Spleen (tissue), 11 donors: ENCODE measurements around the gene JAKMIP1. TPM values are rescaled to one million over a fixed set of nuclear protein-coding genes. Genes with fewer than 3 reads are reported as not detected.

Experiments
- DNase-seq: peaks from one replicate; pipeline ENCODE4 v3.0.0-alpha.2; 2020
- H3K27ac ChIP-seq, 8 donors: fragments of 200-600 bp; sonication (generic) in 7 of 8; 1 replicate in 4 of 8; 2 replicates in 4 of 8; pipeline versions ENCODE4 v1.5.0 to v1.8.0; 2016 to 2021; ENCODE audit warnings: inconsistent platforms in 4 of 8, mild to moderate bottlenecking in 4 of 8, moderate library complexity in 1 of 8
- H3K27me3 ChIP-seq, 7 donors: fragments of 200-600 bp; sonication (generic) in 6 of 7; replicated peaks in 1 of 7; 1 replicate in 4 of 7; 2 replicates in 3 of 7; pipeline versions ENCODE4 v1.5.0 to v1.8.0; 2016 to 2021; ENCODE audit warnings: inconsistent platforms in 3 of 7, mild to moderate bottlenecking in 1 of 7
- H3K36me3 ChIP-seq, 6 donors: fragments of 200-600 bp; sonication (generic) in 5 of 6; 1 replicate in 4 of 6; 2 replicates in 2 of 6; pipeline versions ENCODE4 v1.5.0 to v1.8.0; 2016 to 2021; ENCODE audit warnings: inconsistent platforms in 2 of 6
- H3K4me1 ChIP-seq, 6 donors: fragments of 200-600 bp; sonication (generic) in 5 of 6; 1 replicate in 3 of 6; 2 replicates in 3 of 6; pipeline versions ENCODE4 v1.5.0 to v1.8.0; 2016 to 2021; ENCODE audit warnings: inconsistent platforms in 3 of 6
- H3K4me3 ChIP-seq, 8 donors: fragments of 200-600 bp; sonication (generic) in 7 of 8; 1 replicate in 4 of 8; 2 replicates in 4 of 8; pipeline versions ENCODE4 v1.5.0 to v1.8.0; 2016 to 2021; ENCODE audit warnings: inconsistent platforms in 4 of 8, mild to moderate bottlenecking in 4 of 8, moderate library complexity in 2 of 8
- H3K9me3 ChIP-seq, 8 donors: fragments of 200-600 bp; sonication (generic) in 7 of 8; 1 replicate in 4 of 8; 2 replicates in 4 of 8; pipeline versions ENCODE4 v1.5.0 to v1.8.0; 2016 to 2021; ENCODE audit warnings: inconsistent platforms in 4 of 8
- CTCF ChIP-seq, 11 experiments: fragments of 200-600 bp in 7 of 11; fragments of 450-650 bp in 4 of 11; sonication (generic) in 4 of 11; IDR thresholded peaks in 8 of 11; conservative IDR thresholded peaks in 3 of 11; 1 replicate in 7 of 11; 2 replicates in 4 of 11; pipeline versions ENCODE4 v1.4.0 to v1.8.0; 2016 to 2021; ENCODE audit warnings: antibody characterized with exemption in 11 of 11, inconsistent platforms in 4 of 11, mild to moderate bottlenecking in 1 of 11
- POLR2A ChIP-seq, 3 donors: fragments of 450-650 bp; IDR thresholded peaks; one replicate each; pipeline ENCODE4 v1.5.1; 2017; ENCODE audit warnings: antibody characterized with exemption in 3 of 3, mild to moderate bottlenecking in 1 of 3
- POLR2AphosphoS5 ChIP-seq, 3 donors: sonication (generic); formaldehyde crosslinking; IDR thresholded peaks; one replicate each; pipeline ENCODE4 v1.5.1; 2017; ENCODE audit warnings: antibody characterized with exemption in 3 of 3
- WGBS, 5 donors: extraction: QIAGEN DNeasy Blood & Tissue Kit in 3 of 5; methylation state at CpG; one replicate each; pipeline versions ENCODE4 v1.1.5 to v1.1.7; 2013 to 2018; 5-methylcytosine and 5-hydroxymethylcytosine counted together
- intact Hi-C: fragments of 100-400 bp; cut with DNase I; formaldehyde crosslinking; loops from one replicate; pipeline ENCODE4 v1.15.0; 2023; ENCODE audit warnings: low total_unique reads
- polyA plus RNA-seq, 3 donors: library from polyadenylated mRNA; stranded (reverse); fragments of 200-250 nt; gene quantifications; one replicate each; pipeline ENCODE4 v1.2.1, GENCODE V29; 2013
- total RNA-seq, 7 donors: library from RNA; depleted of rRNA in 3 of 7; stranded (reverse); fragments of >200 nt in 3 of 7; fragmentation: NEBNext Ultra II Directional in 4 of 7; extraction: Animal tissue kit (Norgen Biotek cat#: 25700) in 4 of 7; gene quantifications; one replicate each; pipeline versions ENCODE4 v1.1.0 to v1.2.1, GENCODE V29; 2016 to 2021
- donor health status: healthy with polysubstance abuse.
- donor health status: DM: no; HTN: no; CAD: no; lungs with moderate emphysema.
- donor health status: DM: no; HTN: no; CAD: no.
- donor health status: Bipolar disorder and iron deficiency.
- donor health status: healthy.
- donor health status: DM: no; HTN: no; CAD: no.
- donor health status: DM: yes; HTN: yes; CAD: no.

Gene JAKMIP1
- total and polyA plus RNA-seq, 10 donors, result 0.37 to 8.7 (median 2.6) TPM

- TF ChIP-seq CTCF (IDR thresholded peaks at IDR 0.05 in 8 of 11, conservative IDR thresholded peaks at IDR 0.05 in 3 of 11) (no peak), POLR2AphosphoS5 (IDR thresholded peaks at IDR 0.05) (no peak)
- Histone ChIP-seq H3K27me3 (peaks cover 0 to 20% (median 0%) of the 10 kb centered on the region in 7 donors), H3K36me3 (no peaks in the 10 kb centered on the region), H3K27ac (no peak overlapping the region), H3K4me1 (no peaks in the 10 kb centered on the region), H3K9me3 (peaks cover 0 to 3% (median 0%) of the 10 kb centered on the region in 8 donors), H3K4me3 (no peak overlapping the region)
- WGBS, 5 donors, result 20 to 30% (median 24%) methylated on average over 8 of the region's 8 CpGs
- intact Hi-C loops, result no loop called here
- no peak for DNase-seq
These were observed 105.2 kb downstream of the JAKMIP1 start for GRCh38 chr4:6095023-6095752.

DNA sequence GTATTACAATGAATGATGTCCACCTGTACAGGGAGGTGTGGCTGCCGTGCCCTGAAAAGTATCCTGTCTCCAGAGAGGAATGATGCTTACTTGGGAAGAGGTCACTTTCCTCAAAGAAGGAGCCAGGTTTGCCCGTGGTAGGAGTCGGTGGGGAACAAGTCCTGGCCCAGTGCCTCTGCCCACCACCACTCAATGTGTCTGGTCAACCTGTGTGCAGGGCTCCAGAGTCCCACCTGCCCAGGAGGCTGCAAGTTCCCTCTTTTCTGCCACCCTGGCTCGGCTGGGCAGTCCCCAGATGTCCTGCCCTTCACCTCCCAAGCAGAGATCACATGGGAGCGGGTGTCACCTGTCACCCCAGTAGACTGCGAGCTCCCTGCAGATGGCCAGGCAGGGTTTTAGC is 106.7 kb downstream of the JAKMIP1 start:
- TF ChIP-seq POLR2A (IDR thresholded peaks at IDR 0.05) (no peak), CTCF (IDR thresholded peaks at IDR 0.05 in 8 of 11, conservative IDR thresholded peaks at IDR 0.05 in 3 of 11) (no peak), POLR2AphosphoS5 (IDR thresholded peaks at IDR 0.05) (no peak)
- Histone ChIP-seq H3K36me3 (no peaks in the 10 kb centered on the region), H3K27me3 (peaks cover 0 to 21% (median 0%) of the 10 kb centered on the region in 7 donors), H3K4me3 (no peak overlapping the region), H3K4me1 (no peaks in the 10 kb centered on the region), H3K27ac (no peak overlapping the region), H3K9me3 (peaks cover 0 to 3% (median 0%) of the 10 kb centered on the region in 8 donors)
- DNase-seq, result no peak
- intact Hi-C loops, result no loop called here
- WGBS, 5 donors, result 75 to 91% (median 81%) methylated on average over 4 to 6 of the region's 6 CpGs

DNA sequence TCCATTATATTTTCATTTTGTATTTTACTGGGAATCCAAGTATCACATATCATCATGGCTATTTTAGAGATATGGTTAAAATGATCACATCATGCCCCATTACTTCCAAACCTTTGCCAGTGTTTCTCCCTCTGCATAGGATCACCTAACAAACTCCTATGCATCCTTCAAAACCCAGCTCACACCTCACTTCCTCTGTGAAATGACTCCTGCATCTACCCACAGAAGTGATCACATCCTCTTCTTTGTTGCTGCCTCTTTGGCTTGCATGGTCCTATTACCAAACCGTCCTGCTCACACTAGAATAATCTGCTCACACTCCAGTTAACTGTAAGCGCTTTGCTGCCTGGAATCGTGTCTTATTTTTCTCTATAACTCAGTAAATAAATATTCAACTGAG is 107.4 kb downstream of the JAKMIP1 start:
- TF ChIP-seq POLR2AphosphoS5 (IDR thresholded peaks at IDR 0.05) (no peak), POLR2A (IDR thresholded peaks at IDR 0.05) (no peak), CTCF (IDR thresholded peaks at IDR 0.05 in 8 of 11, conservative IDR thresholded peaks at IDR 0.05 in 3 of 11) (no peak)
- peaks cover 0 to 28% (median 0%) of the 10 kb centered on the region in 7 donors for H3K27me3 ChIP-seq
- no peaks in the 10 kb centered on the region for H3K4me1 ChIP-seq
- no peak overlapping the region for H3K27ac ChIP-seq
- no peak overlapping the region for H3K4me3 ChIP-seq
- H3K9me3 ChIP-seq, result peaks cover 0 to 3% (median 0%) of the 10 kb centered on the region in 8 donors
- no peak for DNase-seq
- intact Hi-C loops, result no loop called here
- 82 to 95% (median 88%) methylated on average over 3 of the region's 3 CpGs for WGBS, 5 donors
- no peaks in the 10 kb centered on the region for H3K36me3 ChIP-seq

GRCh38 chr4:6092131-6092530 is 108.2 kb downstream of the JAKMIP1 start:
- no peak for DNase-seq
- no peak overlapping the region for H3K27ac ChIP-seq
- no peaks in the 10 kb centered on the region for H3K36me3 ChIP-seq
- WGBS, 5 donors, result 17 to 24% (median 19%) methylated on average over 6 to 7 of the region's 7 CpGs
- H3K4me3 ChIP-seq, result no peak overlapping the region
- no peak for TF ChIP-seq POLR2A (IDR thresholded peaks at IDR 0.05)
- no peak for TF ChIP-seq POLR2AphosphoS5 (IDR thresholded peaks at IDR 0.05)
- no peak for TF ChIP-seq CTCF (IDR thresholded peaks at IDR 0.05 in 8 of 11, conservative IDR thresholded peaks at IDR 0.05 in 3 of 11)
- no peaks in the 10 kb centered on the region for H3K4me1 ChIP-seq
- intact Hi-C loops, result no loop called here
- peaks cover 0 to 33% (median 0%) of the 10 kb centered on the region in 7 donors for H3K27me3 ChIP-seq
- H3K9me3 ChIP-seq, result peaks cover 0 to 3% (median 0%) of the 10 kb centered on the region in 8 donors
